ENCODE results near the gene GCHFR. TPM values are rescaled to one million over a fixed set of nuclear protein-coding genes. Genes with fewer than 3 reads are reported as not detected.
A peak's percentile ranks its signal among the peaks of the same experiment; 100 is the strongest.

GCHFR gene
- total RNA-seq, 1 donor from 2014 or later, result 13.2 TPM

GRCh38 chr15:40755812-40756208 is 8.1 kb upstream of the GCHFR start:
- H3K27me3 ChIP-seq (ENCODE audit: control insufficient read depth, insufficient read depth, low read length), result no peaks in the 10 kb centered on the region
- H3K36me3 ChIP-seq (ENCODE audit: control insufficient read depth, insufficient read depth, low read length), result no peaks in the 10 kb centered on the region
- no peak for DNase-seq (ENCODE audit: low read depth)
- no peak for TF ChIP-seq CTCF (IDR thresholded peaks at IDR 0.05; ENCODE audit: insufficient read depth, low read length, poor library complexity, severe bottlenecking)
- no peak overlapping the region for H3K4me3 ChIP-seq (ENCODE audit: low read depth, low read length)

- Histone ChIP-seq H3K27me3 (ENCODE audit: control insufficient read depth, insufficient read depth, low read length) (no peaks in the 10 kb centered on the region), H3K36me3 (ENCODE audit: control insufficient read depth, insufficient read depth, low read length) (no peaks in the 10 kb centered on the region), H3K4me3 (ENCODE audit: low read depth, low read length) (no peak overlapping the region)
- no peak for DNase-seq (ENCODE audit: low read depth)
- TF ChIP-seq CTCF (IDR thresholded peaks at IDR 0.05; ENCODE audit: insufficient read depth, low read length, poor library complexity, severe bottlenecking), result no peak
Observed at GRCh38 chr15:40756938-40757337, 6.9 kb upstream of the GCHFR start.

- no peaks in the 10 kb centered on the region for H3K36me3 ChIP-seq (ENCODE audit: control insufficient read depth, insufficient read depth, low read length)
- H3K4me3 ChIP-seq (ENCODE audit: low read depth, low read length), result no peak overlapping the region
- TF ChIP-seq CTCF (IDR thresholded peaks at IDR 0.05; ENCODE audit: insufficient read depth, low read length, poor library complexity, severe bottlenecking), result no peak
- DNase-seq (ENCODE audit: low read depth), result no peak
- no peaks in the 10 kb centered on the region for H3K27me3 ChIP-seq (ENCODE audit: control insufficient read depth, insufficient read depth, low read length)
Observed at GRCh38 chr15:40759961-40760360, 3.9 kb upstream of the GCHFR start.

- Histone ChIP-seq H3K27me3 (ENCODE audit: control insufficient read depth, insufficient read depth, low read length) (no peaks in the 10 kb centered on the region), H3K4me3 (ENCODE audit: low read depth, low read length) (peak overlapping the region; percentile 58), H3K36me3 (ENCODE audit: control insufficient read depth, insufficient read depth, low read length) (no peaks in the 10 kb centered on the region)
- DNase-seq (ENCODE audit: low read depth), result no peak
- no peak for TF ChIP-seq CTCF (IDR thresholded peaks at IDR 0.05; ENCODE audit: insufficient read depth, low read length, poor library complexity, severe bottlenecking)
Observed at GRCh38 chr15:40762919-40763800, 708 bp upstream of the GCHFR start.

GRCh38 chr15:40764629-40765103 is 798 bp downstream of the GCHFR start:
- no peak for DNase-seq (ENCODE audit: low read depth)
- TF ChIP-seq CTCF (IDR thresholded peaks at IDR 0.05; ENCODE audit: insufficient read depth, low read length, poor library complexity, severe bottlenecking), result no peak
- H3K4me3 ChIP-seq (ENCODE audit: low read depth, low read length), result peak overlapping the region; percentile 58
- no peaks in the 10 kb centered on the region for H3K36me3 ChIP-seq (ENCODE audit: control insufficient read depth, insufficient read depth, low read length)
- H3K27me3 ChIP-seq (ENCODE audit: control insufficient read depth, insufficient read depth, low read length), result no peaks in the 10 kb centered on the region
